Heart left ventricle (tissue), 16 donors: ENCODE measurements around the gene FADS2. TPM values are rescaled to one million over a fixed set of nuclear protein-coding genes. Genes with fewer than 3 reads are reported as not detected.

Experiments
- ATAC-seq, 4 donors: fragments of 200-7000 bp; cut with Tn5 transposase; one replicate each; pipeline ENCODE4 v1.9.1; 2020 to 2022; ENCODE audit warnings: moderate library complexity in 4 of 4, mild to moderate bottlenecking in 3 of 4, moderate number of reproducible peaks in 1 of 4
- DNase-seq, 5 donors: peaks; one replicate each; pipeline ENCODE4 v3.0.0-alpha.2; 2020
- H3K27ac ChIP-seq, 12 donors: fragments of 200-600 bp; sonication (generic) in 4 of 12; one replicate each; pipeline versions ENCODE4 v1.5.0 to v1.8.0; 2016 to 2022; ENCODE audit warnings: mild to moderate bottlenecking in 2 of 12
- H3K27me3 ChIP-seq, 9 donors: fragments of 200-600 bp; sonication (generic) in 2 of 9; one replicate each; pipeline versions ENCODE4 v1.5.1 to v1.8.0; 2016 to 2022; ENCODE audit warnings: mild to moderate bottlenecking in 3 of 9
- H3K36me3 ChIP-seq, 9 donors: fragments of 200-600 bp; sonication (generic) in 2 of 9; one replicate each; pipeline versions ENCODE4 v1.5.0 to v1.8.0; 2018 to 2022; ENCODE audit warnings: mild to moderate bottlenecking in 2 of 9
- H3K4me1 ChIP-seq, 12 donors: fragments of 200-600 bp; sonication (generic) in 4 of 12; one replicate each; pipeline versions ENCODE4 v1.5.0 to v1.8.0; 2016 to 2022; ENCODE audit warnings: mild to moderate bottlenecking in 3 of 12
- H3K4me3 ChIP-seq, 12 donors: fragments of 200-600 bp; sonication (generic) in 4 of 12; one replicate each; pipeline versions ENCODE4 v1.5.0 to v1.8.0; 2017 to 2022; ENCODE audit warnings: mild to moderate bottlenecking in 9 of 12, moderate library complexity in 4 of 12
- H3K9me3 ChIP-seq, 12 donors: fragments of 200-600 bp; sonication (generic) in 4 of 12; one replicate each; pipeline versions ENCODE4 v1.5.0 to v1.8.0; 2016 to 2022; ENCODE audit warnings: mild to moderate bottlenecking in 1 of 12
- CTCF ChIP-seq, 12 donors: fragments of 200-600 bp; sonication (generic) in 4 of 12; IDR thresholded peaks; one replicate each; pipeline versions ENCODE4 v1.5.0 to v1.8.0; 2018 to 2022; ENCODE audit warnings: antibody characterized with exemption in 12 of 12, mild to moderate bottlenecking in 5 of 12
- POLR2A ChIP-seq, 2 donors: fragments of 450-650 bp; IDR thresholded peaks; one replicate each; pipeline ENCODE4 v1.6.1; 2017; ENCODE audit warnings: antibody characterized with exemption in 2 of 2, mild to moderate bottlenecking in 2 of 2, moderate library complexity in 2 of 2
- WGBS, 4 donors: extraction: QIAGEN DNeasy Blood & Tissue Kit in 2 of 4; methylation state at CpG; one replicate each; pipeline versions ENCODE4 v1.1.5 to v1.1.7; 2013 to 2018; 5-methylcytosine and 5-hydroxymethylcytosine counted together
- intact Hi-C, 10 donors: fragments of 100-400 bp; cut with DNase I; formaldehyde crosslinking; loops; one replicate each; pipeline versions ENCODE4 v1.11.1 to v1.14.2; 2022
- polyA plus RNA-seq, 2 donors: library from polyadenylated mRNA; stranded (reverse); fragments of 200-250 nt; gene quantifications; one replicate each; pipeline ENCODE4 v1.2.3, GENCODE V29; 2013
- total RNA-seq, 9 donors: library from RNA; depleted of rRNA in 2 of 9; stranded (reverse); fragments of >200 nt in 2 of 9; fragmentation: NEBNext Ultra II Directional in 3 of 9; extraction: Animal tissue kit (Norgen Biotek cat#: 25700) in 3 of 9; gene quantifications; one replicate each; pipeline versions ENCODE4 v1.1.0 to v1.2.4, GENCODE V29; 2016 to 2023
- donor health status: ischemic (EF 13 %, LVEDD 7.1; RV severe dilation, severe dysfunction).
- donor health status: healthy with polysubstance abuse.
- donor health status: DM: no; HTN: yes; CAD: no.
- donor health status: DM: no; HTN: no; CAD: no.
- donor health status: ischemic (EF 25% LVEDD 6.9; RV normal size, moderate dysfunction).
- donor health status: ischemic (EF 25% LVEDD 5.7; RV mildly dilated, moderate dysfunction).
- donor health status: healthy.
- donor health status: DM: yes; HTN: yes; CAD: no.
- donor health status: ischemic (EF 35%, LVEDD 5.7; RV mildly dilated, moderate dysfunction).
- donor health status: nonischemic (EF 11% LVEDD 7.7; RV severe dilation, severe dysfunction).
- donor health status: DM: yes; HTN: yes; CAD: no.
- donor health status: PGD.
- donor health status: ischemic (EF 29% LVEDD 5.4; RV normal size, mild dysfunction).
- donor health status: nonischemic (EF 23%, LVEDD 6.1; RV moderate dilation, normal function).

Gene FADS2
- total and polyA plus RNA-seq, 11 donors: 2.6 to 43.6 (median 19.2) TPM

- Histone ChIP-seq H3K4me3 (peak overlapping the region in 2 of 12 donors; percentile 5 to 15), H3K27me3 (no peaks in the 10 kb centered on the region), H3K36me3 (no peaks in the 10 kb centered on the region), H3K9me3 (no peaks in the 10 kb centered on the region), H3K4me1 (peaks cover 17 to 90% (median 56%) of the 10 kb centered on the region in 12 donors), H3K27ac (peak overlapping the region; percentile 10 to 96 (median 84))
- TF ChIP-seq CTCF (IDR thresholded peaks at IDR 0.05): no peak
- TF ChIP-seq POLR2A (IDR thresholded peaks at IDR 0.05): no peak
- peak; percentile 88 to 96 (median 90) for DNase-seq
- WGBS, 4 donors: 12 to 30% (median 21%) methylated on average over 5 to 7 of the region's 7 CpGs
- ATAC-seq: peak; percentile 68 to 87 (median 82)
- intact Hi-C loops: loop anchor here in 2 of 10 donors (1.0 to 5.0 kb wide), 2 partner anchors 14 to 76 kb away; no protein-coding TSS in a partner anchor
Observed at GRCh38 chr11:61887839-61888494, 59.9 kb downstream of the FADS2 start.

- H3K4me1 ChIP-seq: peaks cover 17 to 84% (median 56%) of the 10 kb centered on the region in 12 donors
- peak overlapping the region in 1 of 12 donors; percentile 15 for H3K4me3 ChIP-seq
- no peaks in the 10 kb centered on the region for H3K36me3 ChIP-seq
- intact Hi-C loops: loop anchor here in 2 of 10 donors (1.0 to 5.0 kb wide), 2 partner anchors 14 to 76 kb away; no protein-coding TSS in a partner anchor
- no peaks in the 10 kb centered on the region for H3K27me3 ChIP-seq
- DNase-seq (no peak), ATAC-seq (no peak)
- no peaks in the 10 kb centered on the region for H3K9me3 ChIP-seq
- WGBS, 4 donors: 84 to 91% (median 88%) methylated on average over 10 to 12 of the region's 12 CpGs
- peak overlapping the region; percentile 10 to 96 (median 84) for H3K27ac ChIP-seq
- TF ChIP-seq POLR2A (IDR thresholded peaks at IDR 0.05): no peak
- TF ChIP-seq CTCF (IDR thresholded peaks at IDR 0.05): no peak
Observed at GRCh38 chr11:61888590-61888989, 60.5 kb downstream of the FADS2 start.

- DNase-seq (no peak), ATAC-seq (no peak)
- 58 to 83% (median 70%) methylated on average over 10 of the region's 10 CpGs for WGBS, 4 donors
- no peak for TF ChIP-seq POLR2A (IDR thresholded peaks at IDR 0.05)
- TF ChIP-seq CTCF (IDR thresholded peaks at IDR 0.05): peak in 1 of 12 donors; percentile 5
- no peaks in the 10 kb centered on the region for H3K36me3 ChIP-seq
- intact Hi-C loops: loop anchor here in 9 of 10 donors (2.0 to 5.0 kb wide), 6 partner anchors 15 to 97 kb away; partner anchors contain the start of genes FADS1 (in 3 of the 9), FEN1 (in 1 of the 9) and TMEM258 (in 1 of the 9)
- no peaks in the 10 kb centered on the region for H3K27me3 ChIP-seq
- H3K9me3 ChIP-seq: no peaks in the 10 kb centered on the region
- H3K4me1 ChIP-seq: peaks cover 17 to 72% (median 51%) of the 10 kb centered on the region in 12 donors
- peak overlapping the region; percentile 67 to 98 (median 94) for H3K4me3 ChIP-seq
- H3K27ac ChIP-seq: peak overlapping the region in 11 of 12 donors; percentile 81 to 97 (median 93)
Observed at GRCh38 chr11:61889831-61890230, 61.7 kb downstream of the FADS2 start.
